ENCODE data around the gene EPHB4.
"Not testable (repeated sequence)": the region's sequence is repeated elsewhere in the genome, so short reads cannot be mapped to it uniquely, and the experiment has no call there.

The EPHB4 gene

GRCh38 chr7:100762841-100763240 lies 64.5 kb downstream of the EPHB4 start:
- H3K9me3 Mint-ChIP-seq; H3K4me3 Mint-ChIP-seq; H3K4me1 Mint-ChIP-seq; H3K27me3 Mint-ChIP-seq; DNase-seq; H3K36me3 Mint-ChIP-seq (ENCODE audit: low read depth); ATAC-seq; H3K27ac Mint-ChIP-seq: not testable (repeated sequence)

- no peak overlapping the region for H3K27ac Mint-ChIP-seq
- H3K27me3 Mint-ChIP-seq: no peaks in the 10 kb centered on the region
- H3K36me3 Mint-ChIP-seq (ENCODE audit: low read depth): no peaks in the 10 kb centered on the region
- no peaks in the 10 kb centered on the region for H3K4me1 Mint-ChIP-seq
- DNase-seq (no peak), ATAC-seq (no peak)
- H3K4me3 Mint-ChIP-seq: no peak overlapping the region
- H3K9me3 Mint-ChIP-seq: no peaks in the 10 kb centered on the region
Measured at GRCh38 chr7:100759357-100760171, 67.8 kb downstream of the EPHB4 start.

- DNase-seq: no peak
- Mint-ChIP-seq H3K27ac (no peak overlapping the region), H3K27me3 (peaks cover 21% of the 10 kb centered on the region), H3K9me3 (no peaks in the 10 kb centered on the region), H3K4me3 (no peak overlapping the region), H3K4me1 (no peaks in the 10 kb centered on the region), H3K36me3 (ENCODE audit: low read depth) (no peaks in the 10 kb centered on the region)
- no peak for ATAC-seq
Measured at GRCh38 chr7:100753750-100754149, 73.6 kb downstream of the EPHB4 start.

GRCh38 chr7:100752994-100753393 lies 74.3 kb downstream of the EPHB4 start:
- Mint-ChIP-seq H3K9me3 (no peaks in the 10 kb centered on the region), H3K27ac (no peak overlapping the region), H3K4me3 (no peak overlapping the region), H3K27me3 (peaks cover 23% of the 10 kb centered on the region), H3K36me3 (ENCODE audit: low read depth) (no peaks in the 10 kb centered on the region), H3K4me1 (no peaks in the 10 kb centered on the region)
- DNase-seq: no peak
- ATAC-seq: no peak

Data from activated naive CD8-positive, alpha-beta T cell treated with anti-CD3 and anti-CD28 coated beads, Interleukin-2, amount 50 U/mL, for 24 hours (primary cell).